Prostate gland (tissue), 2 donors: ENCODE results near the gene RABEPK.

Experiments used
- CTCF ChIP-seq, 4 experiments: fragments of 200-600 bp in 2 of 4; fragments of 450-650 bp in 2 of 4; sonication (generic) in 2 of 4; IDR thresholded peaks; 1 replicate in 3 of 4; 2 replicates in 1 of 4; pipeline ENCODE4 v1.5.1; 2016 to 2019; ENCODE audit warnings: antibody characterized with exemption in 4 of 4, mild to moderate bottlenecking in 2 of 4, moderate library complexity in 2 of 4
- POLR2A ChIP-seq: fragments of 450-650 bp; IDR thresholded peaks from one replicate; pipeline ENCODE4 v1.6.1; 2016; ENCODE audit warnings: antibody characterized with exemption, mild to moderate bottlenecking

GRCh38 chr9:125235804-125236519, 35.6 kb downstream of the RABEPK start:
- TF ChIP-seq CTCF (IDR thresholded peaks at IDR 0.05): no peak
- TF ChIP-seq POLR2A: no peak
